Measurements from ENCODE around the gene MYADML2. TPM values are rescaled to one million over a fixed set of nuclear protein-coding genes. Genes with fewer than 3 reads are reported as not detected.

Gene MYADML2
- total RNA-seq, 1 donor from 2014 or later, result not detected

GRCh38 chr17:81987161-81987770 is 40.2 kb upstream of the MYADML2 start:
- Mint-ChIP-seq H3K9me3 (ENCODE audit: unreplicated experiment) (no peaks in the 10 kb centered on the region), H3K4me3 (ENCODE audit: unreplicated experiment) (no peak overlapping the region), H3K27me3 (ENCODE audit: unreplicated experiment) (peaks cover 5% of the 10 kb centered on the region), H3K4me1 (ENCODE audit: unreplicated experiment) (peaks cover 3% of the 10 kb centered on the region), H3K36me3 (ENCODE audit: low read depth, unreplicated experiment) (peaks cover 9% of the 10 kb centered on the region), H3K27ac (ENCODE audit: unreplicated experiment) (no peak overlapping the region)
- DNase-seq (ENCODE audit: low spot score), result no peak
- no peak for TF ChIP-seq CTCF (IDR thresholded peaks at IDR 0.05; ENCODE audit: unreplicated experiment)

GRCh38 chr17:81986606-81987005 is 39.6 kb upstream of the MYADML2 start:
- H3K4me3 Mint-ChIP-seq (ENCODE audit: unreplicated experiment), result no peak overlapping the region
- H3K27me3 Mint-ChIP-seq (ENCODE audit: unreplicated experiment), result peaks cover 5% of the 10 kb centered on the region
- peaks cover 9% of the 10 kb centered on the region for H3K36me3 Mint-ChIP-seq (ENCODE audit: low read depth, unreplicated experiment)
- no peak for DNase-seq (ENCODE audit: low spot score)
- no peak for TF ChIP-seq CTCF (IDR thresholded peaks at IDR 0.05; ENCODE audit: unreplicated experiment)
- H3K4me1 Mint-ChIP-seq (ENCODE audit: unreplicated experiment), result peaks cover 3% of the 10 kb centered on the region
- no peaks in the 10 kb centered on the region for H3K9me3 Mint-ChIP-seq (ENCODE audit: unreplicated experiment)
- H3K27ac Mint-ChIP-seq (ENCODE audit: unreplicated experiment), result no peak overlapping the region

- H3K9me3 Mint-ChIP-seq (ENCODE audit: unreplicated experiment), result no peaks in the 10 kb centered on the region
- H3K27ac Mint-ChIP-seq (ENCODE audit: unreplicated experiment), result no peak overlapping the region
- no peaks in the 10 kb centered on the region for H3K4me1 Mint-ChIP-seq (ENCODE audit: unreplicated experiment)
- peaks cover 4% of the 10 kb centered on the region for H3K36me3 Mint-ChIP-seq (ENCODE audit: low read depth, unreplicated experiment)
- no peak overlapping the region for H3K4me3 Mint-ChIP-seq (ENCODE audit: unreplicated experiment)
- no peak for DNase-seq (ENCODE audit: low spot score)
- TF ChIP-seq CTCF (IDR thresholded peaks at IDR 0.05; ENCODE audit: unreplicated experiment), result no peak
- H3K27me3 Mint-ChIP-seq (ENCODE audit: unreplicated experiment), result peaks cover 2% of the 10 kb centered on the region
These were observed 37.9 kb upstream of the MYADML2 start for GRCh38 chr17:81984773-81985410.

GRCh38 chr17:81983639-81984373 is 36.8 kb upstream of the MYADML2 start:
- no peak for DNase-seq (ENCODE audit: low spot score)
- Mint-ChIP-seq H3K9me3 (ENCODE audit: unreplicated experiment) (no peaks in the 10 kb centered on the region), H3K4me1 (ENCODE audit: unreplicated experiment) (no peaks in the 10 kb centered on the region), H3K4me3 (ENCODE audit: unreplicated experiment) (no peak overlapping the region), H3K36me3 (ENCODE audit: low read depth, unreplicated experiment) (peaks cover 4% of the 10 kb centered on the region), H3K27ac (ENCODE audit: unreplicated experiment) (no peak overlapping the region), H3K27me3 (ENCODE audit: unreplicated experiment) (peaks cover 4% of the 10 kb centered on the region)
- no peak for TF ChIP-seq CTCF (IDR thresholded peaks at IDR 0.05; ENCODE audit: unreplicated experiment)

All from endothelial cell (in vitro differentiated cells).